CD1c-positive myeloid dendritic cell (primary cell): Measurements from ENCODE around the gene IDI1.
"Not testable (repeated sequence)": the region's sequence is repeated elsewhere in the genome, so short reads cannot be mapped to it uniquely, and the experiment has no call there.

Experiments
- DNase-seq: peaks from one replicate; pipeline ENCODE4 v3.0.0-alpha.2; 2016; ENCODE audit errors: extremely low spot score

The IDI1 gene

GRCh38 chr10:1048732-1049424 is at the start of gene IDI1:
IDI1 (minus strand) TSS chr10:1049119; CDS start chr10:1049003, 116 bp downstream.
- peak; percentile 99 for DNase-seq

GRCh38 chr10:1097436-1097835 is 48.5 kb upstream of the IDI1 start:
- DNase-seq = no peak

DNA sequence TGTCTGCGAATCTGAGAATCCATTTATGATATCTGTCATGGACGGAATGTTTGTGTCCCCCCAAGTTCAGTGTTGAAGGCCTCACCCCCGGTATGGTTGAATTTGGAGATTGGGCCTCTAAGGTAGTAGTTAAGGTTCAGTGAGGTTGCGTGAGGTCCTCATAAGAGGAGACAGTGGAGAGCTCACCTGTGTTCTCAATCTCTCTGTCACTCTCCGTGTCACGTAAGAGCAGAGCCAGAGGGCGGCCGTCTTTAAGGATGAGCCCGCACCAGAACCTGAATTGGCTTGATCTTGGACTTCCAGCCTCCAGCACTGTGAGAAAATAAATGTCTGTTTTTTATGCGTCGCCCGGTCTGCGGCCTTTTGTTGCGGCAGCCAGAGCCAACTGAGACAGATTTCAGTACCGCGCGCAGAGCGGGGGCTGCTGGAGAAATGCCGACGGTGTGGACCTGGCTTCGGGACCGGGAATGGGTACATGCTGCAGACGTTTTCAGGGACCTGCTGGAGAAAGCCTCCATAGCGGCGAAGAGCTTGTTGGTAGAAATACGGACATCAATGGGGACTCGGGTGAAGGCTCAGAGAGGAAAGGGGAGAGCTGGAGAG is 47.5 kb upstream of the IDI1 start:
- DNase-seq = no peak

DNA sequence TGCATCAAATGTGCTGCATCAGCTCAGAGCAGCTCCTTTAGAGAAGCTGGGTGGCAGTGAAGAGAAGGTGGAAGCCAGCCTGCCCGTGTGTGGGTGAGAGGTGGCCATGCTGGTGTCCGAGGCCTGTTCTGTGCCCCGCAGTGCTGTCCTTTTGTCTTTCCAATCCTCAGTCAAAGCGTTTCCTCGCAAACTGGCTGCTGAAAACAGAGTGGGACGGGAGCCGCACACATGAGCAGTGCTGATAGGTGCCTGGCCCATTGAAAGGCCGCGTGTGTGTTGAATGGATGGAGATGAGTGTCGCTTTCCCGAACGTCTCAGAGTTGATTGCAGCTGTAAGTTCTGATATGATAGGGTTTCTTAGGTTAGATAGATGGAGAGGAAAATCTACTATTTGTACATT is 46.6 kb upstream of the IDI1 start:
- DNase-seq = no peak

- no peak for DNase-seq
Measured at GRCh38 chr10:1094112-1095057, 45.5 kb upstream of the IDI1 start.

DNA sequence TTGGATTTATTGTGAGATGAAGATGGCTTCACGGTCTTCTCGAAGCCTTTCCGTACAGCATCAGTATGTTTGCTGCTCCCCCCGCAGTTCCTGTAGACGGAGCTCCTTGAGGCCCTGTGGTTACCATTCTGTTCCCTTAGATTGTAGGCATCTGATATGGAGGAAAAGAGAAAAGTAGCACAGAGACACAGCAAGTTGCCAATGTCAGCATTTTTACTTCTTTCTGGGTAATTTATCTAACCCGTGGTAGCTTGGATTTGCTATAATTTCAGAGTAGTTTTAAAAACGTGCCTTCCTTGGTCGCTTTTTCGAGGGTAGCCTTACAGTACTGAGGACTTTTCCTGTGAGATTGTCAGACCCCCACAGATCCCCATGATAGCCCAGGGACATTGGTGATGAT is 44.8 kb upstream of the IDI1 start:
- no peak for DNase-seq

GRCh38 chr10:1090696-1091095 is 41.8 kb upstream of the IDI1 start:
- no peak for DNase-seq

- no peak for DNase-seq
Measured at GRCh38 chr10:1089017-1089689, 40.2 kb upstream of the IDI1 start.

GRCh38 chr10:1086787-1087186 is 37.9 kb upstream of the IDI1 start:
- DNase-seq = no peak

DNA sequence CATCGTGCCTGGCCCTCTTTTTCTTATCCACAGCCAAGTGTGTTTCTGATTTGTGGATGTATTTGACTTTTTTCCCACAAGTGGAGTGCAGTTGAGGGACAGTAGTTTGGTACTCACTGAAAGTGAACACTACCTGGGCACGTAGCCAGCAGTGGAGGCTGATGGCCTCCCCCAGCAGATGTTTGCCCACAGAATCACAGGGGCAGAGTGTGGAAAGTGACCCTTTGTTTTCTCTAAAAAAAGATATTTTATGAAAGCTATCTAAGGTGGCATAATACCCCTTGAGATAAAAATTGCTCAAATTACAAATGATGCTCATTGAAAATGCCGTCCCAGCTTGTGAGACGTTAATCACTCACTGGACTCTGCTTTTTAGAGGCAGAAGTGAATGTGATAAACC is 36.3 kb upstream of the IDI1 start:
- DNase-seq = no peak

DNA sequence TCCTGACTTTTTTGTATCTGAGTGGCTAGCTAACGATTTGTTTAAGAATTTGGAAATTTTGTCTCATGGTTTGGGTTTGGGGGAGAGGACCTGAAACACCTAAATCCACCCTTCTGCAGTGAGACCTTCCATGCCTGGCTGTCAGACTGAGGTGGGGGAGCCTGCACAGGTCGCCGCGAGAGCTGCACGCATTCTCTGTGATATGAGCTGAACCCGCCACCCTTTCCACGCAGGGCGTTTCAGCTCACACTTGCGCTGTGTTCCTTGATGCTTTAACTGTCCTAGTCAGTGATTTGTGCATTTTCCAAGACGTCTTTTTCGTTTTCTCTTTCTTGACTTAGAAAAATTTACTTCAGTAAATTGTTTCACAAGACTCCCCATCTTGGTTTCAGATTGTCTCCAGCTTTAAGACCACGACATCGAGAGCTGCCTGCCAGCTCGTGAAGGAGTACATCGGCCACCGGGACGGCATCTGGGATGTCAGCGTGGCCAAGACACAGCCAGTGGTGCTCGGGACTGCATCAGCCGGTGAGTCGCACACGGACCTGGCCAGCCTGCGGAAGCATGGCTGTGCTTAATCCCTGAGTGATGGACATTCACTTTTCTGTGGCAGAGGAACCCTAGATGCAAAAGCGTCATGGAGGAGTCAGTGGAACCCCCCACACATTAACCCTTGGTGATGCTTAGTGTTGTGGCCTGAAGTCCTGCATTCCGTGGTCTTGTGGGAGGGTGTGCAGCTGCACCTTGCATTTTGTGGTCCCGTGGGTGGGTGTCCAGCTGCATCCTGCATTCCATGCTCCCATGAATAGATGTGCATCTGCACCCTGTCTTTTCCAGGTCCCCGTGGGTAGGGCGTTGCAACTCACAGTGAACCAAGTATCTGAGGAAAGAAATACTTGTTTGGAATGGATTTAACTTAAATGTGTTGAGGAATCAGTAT is 35.4 kb upstream of the IDI1 start:
- no peak for DNase-seq

GRCh38 chr10:1083581-1083980 is 34.7 kb upstream of the IDI1 start:
- no peak for DNase-seq

- DNase-seq = no peak
Measured at GRCh38 chr10:1078668-1079067, 29.7 kb upstream of the IDI1 start.

- DNase-seq = peak; percentile 15
Measured at GRCh38 chr10:1074748-1075308, 25.9 kb upstream of the IDI1 start.

DNA sequence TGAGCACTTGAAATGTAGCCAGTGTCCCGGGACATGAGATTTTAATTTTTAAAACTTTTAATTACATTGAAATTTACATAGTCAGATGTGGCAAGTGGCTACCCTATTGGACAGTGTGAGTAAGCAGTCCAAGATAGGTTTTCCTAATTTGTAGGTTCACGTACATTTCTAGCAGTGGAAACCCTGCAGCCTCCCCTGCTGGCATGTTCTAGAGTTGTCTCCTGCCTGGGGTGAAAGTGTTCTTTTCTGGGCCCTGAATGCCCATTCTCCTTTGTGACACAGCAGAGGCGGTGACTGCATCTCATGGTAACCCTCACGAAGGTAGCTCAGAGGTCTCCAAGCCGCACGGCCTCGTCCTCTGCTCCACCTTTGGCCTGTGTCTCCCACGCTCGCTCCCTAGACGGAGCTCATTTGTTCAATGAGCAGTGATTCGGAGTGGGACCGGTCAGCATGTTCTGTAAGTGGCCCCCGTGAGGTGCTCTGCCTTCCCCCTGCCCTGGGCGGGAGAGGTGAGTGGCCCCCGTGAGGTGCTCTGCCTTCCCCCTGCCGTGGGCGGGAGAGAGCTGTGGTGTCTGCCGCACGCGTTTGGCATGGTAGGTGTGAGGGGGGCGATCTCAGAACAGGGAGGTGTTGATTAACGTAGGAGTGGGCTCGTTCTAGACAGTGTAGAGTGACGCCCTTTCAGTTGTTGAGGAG is 25.3 kb upstream of the IDI1 start:
- no peak for DNase-seq

GRCh38 chr10:1070919-1071318 is 22.0 kb upstream of the IDI1 start:
- DNase-seq = no peak

DNA sequence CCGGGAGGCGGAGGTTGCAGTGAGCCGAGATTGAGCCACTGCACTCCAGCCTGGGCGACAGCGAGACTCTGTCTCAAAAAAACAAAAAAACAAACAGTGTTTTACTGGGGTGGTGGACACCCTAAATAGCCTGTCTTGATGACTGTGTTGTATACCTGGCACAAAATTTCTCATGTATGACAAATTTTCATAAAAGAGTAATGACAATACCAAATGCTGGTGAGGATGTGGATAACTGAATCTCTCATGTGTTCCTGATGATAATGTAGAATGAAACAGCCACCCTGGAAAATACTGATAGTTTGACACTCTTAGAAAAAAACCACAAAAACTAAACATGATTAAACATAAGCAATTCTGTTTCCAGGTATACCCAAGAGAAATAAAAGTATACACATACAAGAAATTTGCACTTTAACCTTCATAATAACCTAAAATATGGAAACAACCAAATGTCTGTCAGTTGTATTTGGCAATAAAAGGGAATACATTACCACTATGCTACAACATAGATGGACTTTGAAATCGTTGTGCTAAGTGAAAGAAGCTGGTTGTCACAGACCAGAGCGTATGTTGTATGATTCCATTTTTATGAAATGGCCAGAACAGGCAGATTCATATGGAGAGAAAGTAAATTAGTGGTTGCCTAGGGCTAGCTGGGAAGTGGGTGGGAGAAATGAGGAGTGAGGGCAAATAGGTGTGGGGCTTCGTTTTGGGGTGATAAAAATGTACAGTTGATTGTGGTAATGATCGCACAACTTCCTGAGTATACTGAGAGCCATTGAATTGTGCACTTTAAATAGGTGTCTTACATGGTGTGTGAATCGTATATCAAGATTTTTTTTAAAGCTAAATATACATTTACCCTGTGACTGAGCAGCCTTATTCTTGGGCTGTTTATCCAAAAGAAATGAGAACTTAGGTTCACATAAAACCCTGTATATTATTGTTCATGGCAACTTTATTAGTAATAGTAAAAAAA is 19.8 kb upstream of the IDI1 start:
- DNase-seq = no peak

- not testable (repeated sequence) for DNase-seq
Measured at GRCh38 chr10:1066734-1067133, 17.8 kb upstream of the IDI1 start.

DNA sequence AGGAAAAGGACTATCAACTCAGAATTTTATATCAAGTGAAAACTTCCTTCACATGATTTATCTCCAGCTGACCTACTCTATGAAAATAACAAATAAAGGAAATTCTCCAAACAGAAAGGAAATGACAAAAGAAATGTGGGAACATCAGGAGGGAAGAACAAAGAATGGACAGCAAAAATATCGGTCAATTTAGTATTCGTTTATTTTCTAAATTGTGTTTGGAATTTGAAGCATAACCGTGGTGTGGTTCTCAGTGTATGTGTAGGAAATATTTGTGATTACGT is 16.0 kb upstream of the IDI1 start:
- DNase-seq = no peak
